T-helper 1 cell (primary cell): ENCODE results near the gene RAB40B.
"Not testable (repeated sequence)": the region's sequence is repeated elsewhere in the genome, so short reads cannot be mapped to it uniquely, and the experiment has no call there.

Experiments
- DNase-seq, 5 donors: peaks; one replicate each; pipeline ENCODE4 v3.0.0-alpha.2; 2012 to 2020
- total RNA-seq, 4 donors: gene quantifications; one replicate each; lab custom pipeline; 2026; lab: John Stamatoyannopoulos, UW

Gene RAB40B, protein sequence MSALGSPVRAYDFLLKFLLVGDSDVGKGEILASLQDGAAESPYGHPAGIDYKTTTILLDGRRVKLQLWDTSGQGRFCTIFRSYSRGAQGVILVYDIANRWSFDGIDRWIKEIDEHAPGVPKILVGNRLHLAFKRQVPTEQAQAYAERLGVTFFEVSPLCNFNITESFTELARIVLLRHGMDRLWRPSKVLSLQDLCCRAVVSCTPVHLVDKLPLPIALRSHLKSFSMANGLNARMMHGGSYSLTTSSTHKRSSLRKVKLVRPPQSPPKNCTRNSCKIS
- total RNA-seq, result 1.1 to 3.3 (median 2.7) reads per million in 4 donors

DNA sequence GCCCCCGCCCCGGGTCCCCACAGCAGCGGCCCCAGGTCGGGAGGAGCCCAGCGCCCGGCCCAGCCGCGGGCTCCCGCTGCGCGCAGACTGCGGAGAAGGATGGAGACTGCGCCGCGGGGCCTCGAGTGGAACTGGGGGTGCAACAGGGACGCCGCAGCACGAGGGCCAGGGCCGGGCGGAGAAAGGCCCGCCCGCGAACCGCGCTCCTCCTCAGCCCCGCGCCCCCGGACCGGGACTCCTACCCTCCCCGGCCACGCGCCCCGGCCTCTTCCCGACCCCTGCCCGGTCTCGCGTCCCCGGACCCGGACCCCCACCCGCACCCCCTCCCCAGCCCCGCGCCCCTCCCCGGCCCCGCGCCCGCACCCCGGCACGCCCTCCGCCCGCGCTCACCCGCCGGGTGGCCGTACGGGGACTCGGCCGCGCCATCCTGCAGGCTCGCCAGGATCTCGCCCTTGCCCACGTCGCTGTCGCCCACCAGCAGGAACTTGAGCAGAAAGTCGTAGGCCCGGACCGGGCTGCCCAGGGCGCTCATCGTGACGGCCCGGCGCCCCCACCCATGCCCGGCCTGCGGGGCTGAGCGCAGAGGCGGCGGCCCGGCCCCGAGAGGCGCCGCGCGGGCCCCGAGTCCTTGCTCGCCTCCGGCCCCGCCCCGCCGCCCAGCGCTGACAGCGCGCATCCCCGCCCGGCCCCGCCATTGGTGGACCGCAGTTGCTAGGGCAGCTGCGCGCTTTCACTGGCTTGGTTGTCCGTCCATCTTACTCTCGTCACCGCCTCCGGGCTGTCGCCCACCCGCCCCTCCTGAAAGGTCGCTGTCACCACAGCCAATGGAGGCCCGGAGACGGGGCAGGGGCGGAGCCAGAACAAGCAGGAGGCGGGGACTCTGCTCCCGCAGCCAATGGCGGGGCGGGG lies at the start of gene RAB40B:
TSS of gene RAB40B (minus strand) at position 634 of the 909 bp plus-strand sequence. CDS start at position 532, 102 bp downstream.
- peak; percentile 97 to 99 (median 98) for DNase-seq

DNA sequence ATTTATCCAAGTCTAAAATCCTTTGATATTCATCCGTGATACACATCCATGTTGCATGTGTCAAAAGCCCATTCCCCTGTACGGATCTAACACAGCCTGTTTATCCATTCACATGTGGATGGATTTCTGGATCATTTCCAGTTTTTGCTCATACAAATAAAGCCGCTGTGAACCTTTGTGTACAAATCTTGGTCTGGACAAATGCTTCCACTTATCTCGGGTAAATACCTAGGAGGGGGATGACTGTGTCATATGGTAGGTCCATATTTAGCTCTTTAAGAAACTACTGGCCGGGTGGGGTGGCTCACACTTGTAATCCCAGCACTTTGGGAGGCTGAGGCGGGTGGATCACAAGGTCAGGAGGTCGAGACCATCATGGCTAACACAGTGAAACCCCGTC lies 47.0 kb upstream of the RAB40B start:
- DNase-seq, result no peak

DNA sequence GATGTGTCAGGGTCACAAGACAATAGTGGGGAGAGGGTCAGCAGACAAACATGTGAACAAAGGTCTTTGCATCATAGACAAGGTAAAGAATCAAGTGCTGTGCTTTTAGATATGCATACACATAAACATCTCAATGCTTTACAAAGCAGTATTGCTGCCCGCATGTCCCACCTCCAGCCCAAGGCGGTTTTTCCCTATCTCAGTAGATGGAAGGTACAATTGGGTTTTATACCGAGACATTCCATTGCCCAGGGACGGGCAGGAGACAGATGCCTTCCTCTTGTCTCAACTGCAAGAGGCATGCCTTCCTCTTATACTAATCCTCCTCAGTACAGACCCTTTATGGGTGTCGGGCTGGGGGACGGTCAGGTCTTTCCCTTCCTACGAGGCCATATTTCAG lies 46.2 kb upstream of the RAB40B start:
- DNase-seq, result not testable (repeated sequence)

DNA sequence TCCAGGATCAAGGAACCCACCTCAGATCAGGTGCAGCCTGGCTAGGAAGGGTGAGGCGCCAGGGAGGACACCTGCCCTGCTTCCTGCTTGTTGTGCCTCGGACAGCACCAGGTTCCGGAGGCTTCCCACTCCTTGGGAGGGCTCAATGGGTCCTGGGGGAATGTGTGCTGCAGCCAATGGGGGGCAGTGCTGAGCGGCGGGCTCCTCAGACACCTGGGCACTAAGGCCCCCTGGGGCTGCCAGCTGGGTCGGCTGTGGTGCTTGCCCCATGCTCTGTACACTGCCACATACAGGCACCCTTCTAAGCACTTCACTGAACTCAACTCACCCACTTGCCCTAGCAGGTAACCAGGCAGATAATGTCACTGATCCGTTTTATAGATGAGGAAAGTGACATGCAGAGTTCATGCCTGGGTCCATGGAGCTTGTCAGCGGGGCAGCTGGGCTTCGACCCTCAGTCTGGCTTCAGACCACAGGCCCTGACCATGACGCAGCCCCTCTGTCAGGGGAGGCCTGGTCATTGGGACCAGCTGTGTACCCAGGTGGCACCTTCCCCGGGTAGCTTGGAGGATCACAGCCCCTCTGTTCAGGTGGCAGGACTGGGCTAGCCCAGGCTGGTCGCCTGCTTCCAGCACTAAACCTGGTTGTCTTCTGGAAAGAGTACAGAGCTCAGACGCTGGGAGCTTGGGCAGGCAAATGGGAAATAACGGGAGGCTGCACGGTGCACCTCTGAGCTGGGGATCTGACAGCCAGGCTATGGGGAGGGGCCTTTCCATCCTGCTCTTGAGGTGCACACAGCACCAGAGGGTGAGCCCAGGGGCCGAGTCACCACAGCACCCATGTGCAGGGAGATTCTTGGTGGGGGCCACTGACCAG lies 45.1 kb upstream of the RAB40B start:
- no peak for DNase-seq

DNA sequence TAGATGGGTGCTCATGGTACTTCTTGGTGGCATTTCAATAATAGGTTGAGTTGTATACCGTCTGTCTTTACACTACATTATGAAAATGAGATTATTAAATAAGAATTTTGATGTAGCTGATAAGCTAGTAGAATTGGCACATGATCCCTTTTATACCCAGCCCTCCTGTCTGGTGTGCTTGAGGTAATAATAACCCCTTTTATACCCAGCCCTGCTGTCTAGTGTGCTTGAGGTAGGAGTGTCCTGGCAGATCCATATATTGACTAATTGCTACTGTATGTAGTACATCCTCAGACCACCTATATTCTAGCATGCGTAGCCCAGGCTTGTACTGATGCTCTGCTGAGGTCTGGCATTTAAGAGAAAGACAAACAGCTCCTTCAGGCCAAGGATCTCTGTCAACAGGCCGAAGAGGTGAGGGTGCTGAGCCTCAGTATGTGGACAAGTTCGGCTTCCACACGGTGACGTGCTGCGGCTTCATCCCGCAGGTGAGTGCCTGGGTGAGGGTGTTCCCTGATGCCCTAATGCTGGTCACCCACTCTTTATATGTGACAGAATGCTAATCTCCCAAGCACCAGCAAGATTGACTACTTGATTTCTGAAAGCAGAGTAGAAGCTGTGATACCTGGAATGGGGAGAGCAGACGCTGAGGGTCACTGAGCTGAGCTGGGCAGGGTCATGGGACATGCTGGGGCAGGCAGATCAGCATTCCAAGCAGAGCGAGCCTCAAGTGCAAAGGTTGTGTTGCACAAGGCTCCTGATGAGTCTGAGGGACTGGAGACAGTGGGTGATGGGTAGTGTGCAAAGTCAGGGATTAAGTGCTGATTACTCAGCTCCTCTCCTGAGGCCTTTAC lies 42.6 kb upstream of the RAB40B start:
- no peak for DNase-seq

DNA sequence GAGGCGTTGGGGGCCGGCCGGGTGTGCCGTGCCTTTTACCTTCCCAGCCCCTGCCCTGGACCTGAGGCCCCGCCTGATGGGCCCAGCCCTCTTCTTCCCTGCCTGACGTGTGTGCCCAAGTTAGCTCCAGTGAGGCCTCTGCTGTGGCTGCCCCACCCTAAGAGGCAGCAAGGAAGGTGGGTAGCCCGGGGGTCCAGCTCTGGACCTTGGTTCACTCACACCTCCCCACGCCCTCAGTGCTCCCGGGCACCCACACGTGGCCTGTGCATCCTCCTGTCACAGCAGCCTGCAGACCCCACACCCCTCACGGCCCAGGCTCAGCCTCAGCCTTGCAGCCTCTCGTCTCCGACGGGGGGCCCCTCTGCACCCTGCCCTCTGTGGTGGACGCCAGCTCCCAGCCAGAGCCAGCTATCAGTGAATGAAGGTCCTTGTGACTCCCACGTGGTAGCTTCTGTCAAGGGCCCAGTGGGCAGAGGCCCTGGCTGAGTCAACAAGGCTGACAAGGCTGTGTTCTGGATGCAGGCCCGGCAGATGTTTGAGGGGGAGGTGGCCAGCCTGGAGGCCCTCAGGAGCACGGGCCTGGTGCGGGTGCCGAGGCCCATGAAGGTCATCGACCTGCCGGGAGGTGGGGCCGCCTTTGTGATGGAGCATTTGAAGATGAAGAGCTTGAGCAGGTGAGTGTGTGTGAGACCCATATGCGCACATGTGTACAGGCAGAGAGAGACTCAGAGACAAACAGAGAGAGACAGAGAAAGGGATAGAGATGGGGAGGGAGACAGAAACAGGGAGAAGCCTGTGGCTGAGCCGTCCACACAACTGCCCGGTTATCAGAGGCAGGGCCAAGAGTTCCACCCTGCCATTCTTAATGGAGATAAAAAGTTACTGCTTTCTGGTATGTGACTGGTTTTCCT lies 39.7 kb upstream of the RAB40B start:
- no peak for DNase-seq

DNA sequence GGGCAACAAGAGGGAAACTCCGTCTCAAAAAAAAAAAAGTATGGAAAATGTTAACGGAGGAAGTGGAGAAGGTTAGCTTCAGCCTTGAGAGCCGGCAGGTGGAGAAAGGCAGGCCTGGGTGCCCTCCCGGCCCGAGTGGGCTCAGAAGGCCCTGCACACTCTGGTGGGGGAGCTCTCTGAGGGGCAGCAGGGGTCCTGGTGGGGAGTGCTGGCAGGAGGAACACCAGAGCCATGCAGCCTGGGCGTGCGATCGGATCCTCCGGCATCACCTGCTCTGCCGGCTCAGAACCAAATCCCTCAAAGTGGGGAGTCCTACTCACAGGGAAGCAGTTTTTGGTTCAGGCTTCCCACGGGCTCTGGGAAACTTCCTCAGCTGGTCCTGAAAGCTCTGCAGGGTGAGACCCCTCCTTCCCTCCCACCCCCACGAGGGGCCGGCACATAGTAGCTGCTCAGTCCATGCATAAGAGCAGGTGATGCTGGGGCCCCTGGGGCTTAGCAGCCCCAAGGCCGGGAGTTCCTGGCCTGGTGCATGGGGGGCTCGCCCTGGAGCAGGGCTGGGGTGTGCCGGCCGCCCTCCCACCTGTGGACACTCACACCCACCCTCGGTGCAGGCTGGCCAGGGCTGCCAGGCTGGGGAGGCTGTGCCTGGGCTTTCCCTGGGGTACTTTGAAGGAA lies 38.1 kb upstream of the RAB40B start:
- DNase-seq, result no peak

DNA sequence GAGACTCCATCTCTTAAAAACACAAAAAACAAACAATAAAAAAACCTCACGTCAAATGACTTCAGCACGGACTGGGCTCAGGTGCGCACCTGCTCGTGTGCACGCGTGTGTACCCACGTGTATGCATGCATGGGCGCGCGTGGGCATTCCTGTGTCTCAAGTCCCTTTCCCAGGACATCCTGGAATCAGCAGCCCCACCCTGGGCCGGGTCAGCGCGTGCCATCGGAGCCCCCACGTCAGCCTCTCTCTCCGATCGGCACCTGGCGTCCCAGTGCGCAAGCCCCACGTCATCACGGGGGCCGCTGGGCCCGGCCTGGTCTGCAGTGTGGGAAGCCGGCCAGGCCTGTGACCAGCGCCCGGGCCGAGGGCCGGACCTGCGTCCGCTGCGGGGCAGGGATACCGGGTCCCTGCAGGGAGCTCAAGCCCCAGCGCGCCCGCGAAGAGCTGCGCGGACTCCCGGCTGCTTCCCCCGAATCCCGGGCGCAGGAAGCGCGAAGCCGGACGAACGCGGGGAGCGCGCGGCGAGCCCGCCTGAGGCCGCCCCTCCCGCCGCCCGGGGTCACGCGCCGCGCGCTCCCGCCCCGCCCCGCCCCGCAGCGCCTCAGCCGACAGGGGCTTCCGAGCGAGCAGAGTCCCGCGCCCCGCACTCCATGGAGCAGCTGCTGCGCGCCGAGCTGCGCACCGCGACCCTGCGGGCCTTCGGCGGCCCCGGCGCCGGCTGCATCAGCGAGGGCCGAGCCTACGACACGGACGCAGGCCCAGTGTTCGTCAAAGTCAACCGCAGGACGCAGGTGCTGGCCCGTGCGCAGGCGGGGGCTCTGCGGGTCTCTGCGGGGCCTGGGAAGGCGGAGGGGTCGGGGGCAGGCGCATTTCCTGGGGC lies 36.7 kb upstream of the RAB40B start, which contains the start of gene FN3K:
TSS of gene FN3K (plus strand) at position 629 of the 880 bp plus-strand sequence. CDS start at position 651, 22 bp downstream.
- DNase-seq, result peak in 2 of 5 donors; percentile 26 to 29

DNA sequence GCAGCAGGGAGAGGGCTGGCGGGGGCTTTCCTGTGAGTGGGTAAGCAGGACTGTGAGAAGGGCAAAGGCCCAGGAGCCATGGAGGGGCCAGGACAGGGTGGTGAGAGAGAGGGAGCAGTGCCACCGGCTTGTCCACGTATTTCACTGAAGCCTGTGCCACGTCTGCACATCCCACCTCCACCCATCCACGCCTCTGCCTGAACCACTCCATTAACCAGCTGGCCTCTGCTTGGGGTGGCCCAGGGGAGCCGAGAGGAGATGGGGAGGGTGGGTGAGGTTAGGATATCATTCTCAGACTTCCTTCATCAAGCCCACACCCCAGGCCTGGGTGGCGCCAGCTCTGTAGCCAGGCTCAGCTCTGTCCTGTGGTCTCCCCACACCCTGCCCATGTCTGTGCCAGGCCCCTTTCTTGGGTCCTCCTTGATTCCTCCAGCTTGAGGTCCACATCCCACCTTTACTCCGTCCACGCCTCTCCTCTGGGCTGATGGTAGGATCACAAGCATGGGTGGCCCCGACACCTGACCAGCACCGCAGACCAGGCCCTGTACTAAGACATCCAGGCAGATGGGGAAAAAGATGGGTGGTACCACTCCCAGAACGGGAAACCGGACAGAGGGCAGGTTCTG lies 33.7 kb upstream of the RAB40B start:
- no peak for DNase-seq

DNA sequence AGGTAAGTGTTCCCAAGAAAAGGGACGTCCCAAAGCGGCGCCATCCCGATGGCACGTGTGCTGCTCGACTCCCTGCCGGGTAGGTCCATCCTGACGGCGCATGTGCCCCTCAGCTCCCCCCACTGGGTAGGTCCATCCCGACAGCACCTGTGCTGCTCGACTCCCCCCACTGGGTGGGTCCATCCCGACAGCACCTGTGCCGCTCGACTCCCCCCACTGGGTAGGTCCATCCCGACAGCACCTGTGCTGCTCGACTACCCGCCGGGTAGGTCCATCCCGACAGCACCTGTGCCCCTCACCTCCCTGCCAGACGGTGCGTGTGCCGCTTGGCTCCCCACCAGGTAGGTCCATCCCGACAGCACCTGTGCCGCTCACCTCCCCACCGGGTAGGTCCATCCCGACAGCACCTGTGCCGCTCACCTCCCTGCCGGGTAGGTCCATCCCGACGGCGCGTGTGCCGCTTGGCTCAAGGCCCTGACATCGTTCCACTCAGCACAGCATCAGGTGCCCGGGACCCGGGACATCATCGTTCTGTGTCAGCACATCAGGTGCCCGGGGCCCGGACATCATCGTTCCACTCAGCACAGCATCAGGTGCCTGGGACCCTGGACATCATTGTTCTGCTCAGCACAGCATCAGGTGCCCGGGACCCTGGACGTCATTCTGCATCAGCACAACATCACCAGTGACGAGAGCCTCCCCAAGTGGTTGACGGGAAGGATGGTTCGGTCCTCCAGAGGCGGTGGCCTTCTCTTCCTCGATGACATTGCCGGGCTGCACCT lies 31.2 kb upstream of the RAB40B start:
- DNase-seq, result no peak

DNA sequence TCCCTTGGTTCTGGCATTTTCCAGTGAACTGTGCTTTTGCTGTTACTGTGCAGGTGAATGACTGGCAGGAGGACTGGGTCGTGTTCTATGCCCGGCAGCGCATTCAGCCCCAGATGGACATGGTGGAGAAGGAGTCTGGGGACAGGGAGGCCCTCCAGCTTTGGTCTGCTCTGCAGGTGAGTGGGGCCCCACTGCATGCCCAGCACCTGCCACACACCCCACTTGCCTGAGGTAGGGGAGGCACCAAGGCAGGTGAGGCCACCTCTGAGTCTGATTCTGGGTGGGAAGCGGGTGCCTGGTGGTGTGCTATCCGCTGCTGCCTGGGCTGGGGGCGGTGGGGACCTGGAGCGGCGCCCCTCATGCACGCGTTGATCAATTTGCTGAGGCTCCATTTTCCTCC lies 27.9 kb upstream of the RAB40B start:
- no peak for DNase-seq

DNA sequence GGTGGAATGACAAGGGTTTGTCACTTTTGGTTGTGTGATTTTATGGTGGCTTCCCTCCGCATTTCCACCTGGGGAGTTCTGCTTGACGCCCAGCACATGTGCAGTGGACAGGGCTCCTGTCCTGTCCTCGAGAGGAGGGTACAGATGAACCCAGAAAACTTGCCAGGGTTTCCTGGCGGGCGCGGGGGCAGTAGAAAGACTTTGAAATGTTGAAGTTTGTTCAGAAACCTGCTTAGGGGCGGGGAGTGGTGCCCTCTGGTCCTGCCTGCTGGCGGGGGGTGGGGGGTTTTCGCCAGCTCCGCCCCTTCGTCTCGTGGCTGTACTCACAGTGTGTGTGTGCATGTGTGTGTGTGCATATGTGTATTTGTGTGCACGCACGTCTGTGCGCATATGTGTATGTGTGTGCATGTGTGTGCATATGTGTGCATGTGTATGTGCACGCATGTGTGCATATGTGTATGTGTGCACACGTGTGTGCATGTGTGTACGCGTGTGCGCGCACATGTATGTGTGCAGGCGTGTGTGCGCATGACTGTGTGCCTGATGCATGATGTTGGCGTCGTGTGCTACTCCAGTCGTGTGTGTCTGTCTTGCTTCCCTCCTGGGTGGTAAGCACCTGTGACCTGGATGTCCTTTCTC lies 24.8 kb upstream of the RAB40B start:
- no peak for DNase-seq

DNA sequence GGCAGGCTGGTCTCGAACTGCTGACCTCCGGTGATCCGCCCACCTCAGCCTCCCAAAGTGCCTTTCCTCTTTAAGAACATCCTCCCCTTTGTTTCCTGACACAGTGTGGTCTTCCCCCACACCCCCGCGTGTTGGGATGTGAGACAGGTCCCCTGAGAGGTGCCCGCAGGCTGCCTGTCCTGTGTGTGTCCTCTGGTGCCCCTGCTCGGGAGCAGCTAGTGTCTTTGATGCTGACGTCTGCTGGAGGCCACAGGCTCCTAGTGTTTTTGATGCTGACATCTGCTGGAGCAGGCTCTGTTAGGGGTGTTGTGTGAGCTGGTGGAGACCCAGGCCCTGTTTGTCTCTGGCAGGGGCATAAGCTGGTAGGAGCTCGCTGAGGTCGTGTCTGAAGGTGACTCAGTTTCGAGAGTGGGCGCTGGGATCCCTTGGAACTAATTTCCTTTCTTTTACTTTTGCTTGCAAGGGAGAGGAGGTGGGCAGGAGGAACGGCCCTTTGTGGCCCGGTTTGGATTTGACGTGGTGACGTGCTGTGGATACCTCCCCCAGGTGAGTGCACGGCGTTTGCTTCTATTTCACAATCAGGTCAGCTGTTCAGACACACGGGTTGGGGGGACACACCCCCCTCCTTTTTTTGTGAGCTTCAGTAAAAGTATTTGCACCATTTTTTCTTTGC lies 24.0 kb upstream of the RAB40B start:
- no peak for DNase-seq

DNA sequence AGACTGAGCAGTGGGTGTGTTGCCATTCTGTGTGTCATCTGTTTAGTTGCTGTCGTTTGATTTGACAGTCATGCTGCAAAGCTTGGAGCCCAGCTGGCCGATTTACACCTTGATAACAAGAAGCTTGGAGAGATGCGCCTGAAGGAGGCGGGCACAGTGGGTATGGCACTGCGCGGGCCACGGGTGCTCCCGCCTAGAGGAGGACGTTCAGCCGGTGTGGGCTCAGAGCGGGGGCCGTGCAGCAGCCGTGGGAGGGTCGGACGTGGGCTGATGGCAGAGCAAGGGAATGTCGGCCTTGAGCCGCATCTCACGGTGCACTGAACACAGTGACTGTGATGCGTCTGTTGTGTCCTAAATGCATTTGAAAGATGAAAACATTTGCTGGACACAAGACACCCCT lies 21.7 kb upstream of the RAB40B start:
- DNase-seq, result no peak

DNA sequence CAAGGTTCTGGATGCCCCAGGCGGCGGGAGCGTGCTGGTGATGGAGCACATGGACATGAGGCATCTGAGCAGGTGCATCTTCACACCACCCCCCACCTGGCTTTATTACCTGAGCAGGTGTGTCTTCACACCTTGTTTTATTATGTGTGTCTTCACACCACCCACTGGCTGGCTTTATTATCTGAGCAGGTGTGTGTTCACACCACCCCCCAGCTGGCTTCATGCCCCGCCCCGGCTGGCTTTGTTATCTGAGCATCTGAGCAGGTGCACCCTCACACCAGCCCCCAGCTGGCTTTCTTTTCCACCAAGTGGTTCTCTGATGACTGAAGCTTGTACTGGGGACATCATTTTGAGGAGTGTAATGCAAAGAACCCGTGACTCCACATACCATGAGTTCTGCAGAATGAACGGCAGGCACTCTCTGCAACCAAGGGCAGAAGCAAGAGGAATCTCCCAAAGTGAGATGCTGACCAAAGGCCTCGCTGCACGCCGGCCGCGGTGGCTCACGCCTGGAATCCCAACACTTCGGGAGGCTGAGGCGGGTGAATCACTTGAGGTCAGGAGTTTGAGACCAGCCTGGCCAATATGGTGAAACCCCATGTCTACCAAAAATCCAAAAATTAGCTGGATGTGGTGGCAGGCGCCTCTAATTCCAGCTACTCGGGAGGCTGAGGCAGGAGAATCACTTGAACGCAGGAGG lies 20.6 kb upstream of the RAB40B start:
- no peak for DNase-seq
